Hepatocyte (in vitro differentiated cells): ENCODE data around the gene WDFY4.

Experiments
- CTCF ChIP-seq: fragments of 200-600 bp; sonication (generic); IDR thresholded peaks from 2 replicates; pipeline ENCODE4 v1.5.1; 2016; ENCODE audit warnings: antibody characterized with exemption, mild to moderate bottlenecking; ENCODE audit not compliant: poor library complexity
- EZH2phosphoT487 ChIP-seq: fragments of 200-600 bp; sonication (generic); IDR thresholded peaks from one replicate; pipeline ENCODE4 v1.6.1; 2018; ENCODE audit warnings: antibody characterized with exemption, mild to moderate bottlenecking, low read depth, moderate library complexity; ENCODE audit not compliant: unreplicated experiment, severe bottlenecking

GRCh38 chr10:48683424-48683823 is 1.2 kb upstream of the WDFY4 start:
- TF ChIP-seq CTCF (no peak), EZH2phosphoT487 (no peak)
